ENCODE measurements around the gene MYOG.
A peak's percentile ranks its signal among the peaks of the same experiment; 100 is the strongest.

The MYOG gene

GRCh38 chr1:203072002-203072602 is 13.7 kb downstream of the MYOG start:
- no peak for DNase-seq

GRCh38 chr1:203069030-203069747 is 16.6 kb downstream of the MYOG start:
- DNase-seq, result peak; percentile 67

- no peak for DNase-seq
Observed at GRCh38 chr1:203066965-203067364, 18.8 kb downstream of the MYOG start.

GRCh38 chr1:203065986-203066385 is 19.8 kb downstream of the MYOG start:
- no peak for DNase-seq

GRCh38 chr1:203065191-203065590 is 20.6 kb downstream of the MYOG start:
- DNase-seq, result no peak

- no peak for DNase-seq
Observed at GRCh38 chr1:203063287-203063686, 22.5 kb downstream of the MYOG start.

- DNase-seq, result no peak
Observed at GRCh38 chr1:203060115-203060514, 25.7 kb downstream of the MYOG start.

GRCh38 chr1:203059485-203059884 is 26.3 kb downstream of the MYOG start:
- no peak for DNase-seq

GRCh38 chr1:203058676-203058935 is 27.2 kb downstream of the MYOG start:
- no peak for DNase-seq

- no peak for DNase-seq
Observed at GRCh38 chr1:203057911-203058675, 27.7 kb downstream of the MYOG start.

GRCh38 chr1:203056516-203056915 is 29.3 kb downstream of the MYOG start:
- no peak for DNase-seq

- DNase-seq, result no peak
Observed at GRCh38 chr1:203056012-203056411, 29.8 kb downstream of the MYOG start.

- DNase-seq, result no peak
Observed at GRCh38 chr1:203055161-203055799, 30.5 kb downstream of the MYOG start.

GRCh38 chr1:203054642-203055041 is 31.2 kb downstream of the MYOG start:
- no peak for DNase-seq

- DNase-seq, result no peak
Observed at GRCh38 chr1:203054184-203054583, 31.6 kb downstream of the MYOG start.

- no peak for DNase-seq
Observed at GRCh38 chr1:203052601-203053000, 33.2 kb downstream of the MYOG start.

GRCh38 chr1:203051841-203052324 is 33.9 kb downstream of the MYOG start:
- DNase-seq, result peak; percentile 77

GRCh38 chr1:203050826-203051225 is 35.0 kb downstream of the MYOG start:
- no peak for DNase-seq

GRCh38 chr1:203049576-203050180 is 36.1 kb downstream of the MYOG start:
- no peak for DNase-seq

- DNase-seq, result no peak
Observed at GRCh38 chr1:203049077-203049476, 36.7 kb downstream of the MYOG start.

- DNase-seq, result no peak
Observed at GRCh38 chr1:203048555-203049051, 37.2 kb downstream of the MYOG start.

GRCh38 chr1:203048086-203048485 is 37.7 kb downstream of the MYOG start:
- DNase-seq, result no peak

Measured in left hindlimb (tissue), 1 donor.